NB4 (cell line): ENCODE data around the gene SLC30A7.

Experiments used
- DNase-seq: peaks from one replicate; pipeline ENCODE4 v3.0.0; 2010; ENCODE audit warnings: low read depth
- H3K4me3 ChIP-seq: one replicate; pipeline ENCODE4 v1.5.1; 2011; ENCODE audit warnings: mild to moderate bottlenecking, low read depth, low read length, moderate library complexity
- MYC ChIP-seq: IDR thresholded peaks from 2 replicates; pipeline ENCODE4 v1.6.1; 2011; ENCODE audit warnings: low read depth, low read length
- POLR2A ChIP-seq: IDR thresholded peaks from 2 replicates; pipeline ENCODE4 v1.6.1; 2011; ENCODE audit warnings: mild to moderate bottlenecking; ENCODE audit not compliant: insufficient read length; ENCODE audit errors: extremely low read depth
- TF ChIP-seq, protein P1 (sequence below): IDR thresholded peaks from one replicate; pipeline ENCODE4 v1.5.1; 2012; ENCODE audit warnings: low read depth, low read length
- TF ChIP-seq, protein P2 (sequence below): IDR thresholded peaks from 2 replicates; pipeline ENCODE4 v1.6.1; 2011; ENCODE audit warnings: low read depth, low read length

The SLC30A7 gene

DNA sequence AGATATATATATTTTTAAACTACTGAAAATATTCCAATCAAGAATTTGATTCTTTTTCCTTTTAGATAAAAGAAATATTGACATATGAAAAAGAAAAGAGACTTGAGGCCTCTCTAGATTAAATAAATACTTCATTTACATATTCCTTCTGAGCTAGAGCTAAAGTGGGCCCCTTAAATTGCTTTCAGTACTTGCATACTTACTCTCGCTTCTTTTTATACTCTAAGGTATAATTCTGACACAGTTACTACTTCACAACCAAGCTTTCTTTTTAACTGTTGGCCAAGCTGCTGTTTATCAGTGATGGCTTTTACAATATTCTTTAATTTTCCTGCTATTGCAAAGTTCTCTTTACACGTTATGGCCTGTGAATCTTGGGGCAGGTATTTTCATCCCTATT, 25.9 kb upstream of the SLC30A7 start:
- DNase-seq = no peak
- TF ChIP-seq POLR2A = no peak
- TF ChIP-seq, protein P1, sequence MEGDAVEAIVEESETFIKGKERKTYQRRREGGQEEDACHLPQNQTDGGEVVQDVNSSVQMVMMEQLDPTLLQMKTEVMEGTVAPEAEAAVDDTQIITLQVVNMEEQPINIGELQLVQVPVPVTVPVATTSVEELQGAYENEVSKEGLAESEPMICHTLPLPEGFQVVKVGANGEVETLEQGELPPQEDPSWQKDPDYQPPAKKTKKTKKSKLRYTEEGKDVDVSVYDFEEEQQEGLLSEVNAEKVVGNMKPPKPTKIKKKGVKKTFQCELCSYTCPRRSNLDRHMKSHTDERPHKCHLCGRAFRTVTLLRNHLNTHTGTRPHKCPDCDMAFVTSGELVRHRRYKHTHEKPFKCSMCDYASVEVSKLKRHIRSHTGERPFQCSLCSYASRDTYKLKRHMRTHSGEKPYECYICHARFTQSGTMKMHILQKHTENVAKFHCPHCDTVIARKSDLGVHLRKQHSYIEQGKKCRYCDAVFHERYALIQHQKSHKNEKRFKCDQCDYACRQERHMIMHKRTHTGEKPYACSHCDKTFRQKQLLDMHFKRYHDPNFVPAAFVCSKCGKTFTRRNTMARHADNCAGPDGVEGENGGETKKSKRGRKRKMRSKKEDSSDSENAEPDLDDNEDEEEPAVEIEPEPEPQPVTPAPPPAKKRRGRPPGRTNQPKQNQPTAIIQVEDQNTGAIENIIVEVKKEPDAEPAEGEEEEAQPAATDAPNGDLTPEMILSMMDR = no peak
- TF ChIP-seq, protein P2, sequence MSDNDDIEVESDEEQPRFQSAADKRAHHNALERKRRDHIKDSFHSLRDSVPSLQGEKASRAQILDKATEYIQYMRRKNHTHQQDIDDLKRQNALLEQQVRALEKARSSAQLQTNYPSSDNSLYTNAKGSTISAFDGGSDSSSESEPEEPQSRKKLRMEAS = no peak
- no peak for TF ChIP-seq MYC
- no peak overlapping the region for H3K4me3 ChIP-seq

DNA sequence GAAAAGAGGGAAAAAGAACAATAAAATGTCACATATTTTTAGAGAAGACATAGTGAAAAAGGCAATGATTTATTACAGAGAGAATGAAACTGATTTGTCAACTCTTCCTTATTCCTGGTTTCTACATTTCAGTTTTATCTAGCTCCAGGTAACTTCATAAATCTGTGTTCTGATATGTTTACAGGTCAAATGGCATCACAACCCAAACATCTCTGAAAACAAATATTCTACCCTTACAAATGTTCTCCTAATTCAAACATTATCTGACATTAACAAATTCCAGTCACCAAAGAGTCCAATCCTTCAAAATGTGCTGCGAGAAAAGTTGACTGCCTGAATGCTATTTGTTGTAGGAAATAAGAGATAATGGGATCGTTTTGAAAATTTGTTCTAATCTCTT, 21.5 kb upstream of the SLC30A7 start:
- DNase-seq = no peak
- H3K4me3 ChIP-seq = no peak overlapping the region
- TF ChIP-seq, protein P2 = no peak
- TF ChIP-seq MYC (no peak), POLR2A (no peak)
- TF ChIP-seq, protein P1 = no peak

DNA sequence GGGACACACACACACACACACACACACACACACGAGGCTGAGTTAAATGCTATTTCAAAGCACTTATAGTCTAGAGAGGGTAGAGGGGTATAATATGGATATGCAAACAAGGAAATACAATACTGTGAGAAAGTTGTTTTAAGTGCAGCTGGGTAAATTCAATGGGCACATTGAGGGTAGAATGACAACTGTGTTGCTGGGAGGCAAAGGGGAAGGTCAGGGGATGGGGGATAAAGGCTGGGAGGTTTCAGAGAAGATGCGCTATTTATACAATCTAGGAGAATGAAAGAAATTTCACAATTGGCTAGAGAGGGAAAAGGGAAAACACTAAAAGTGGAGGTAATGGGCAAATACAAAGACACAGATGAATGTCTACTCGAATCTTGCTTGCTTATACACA, 20.7 kb upstream of the SLC30A7 start:
- no peak for DNase-seq
- TF ChIP-seq, protein P2 = no peak
- TF ChIP-seq, protein P1 = no peak
- no peak for TF ChIP-seq MYC
- TF ChIP-seq POLR2A = no peak

DNA sequence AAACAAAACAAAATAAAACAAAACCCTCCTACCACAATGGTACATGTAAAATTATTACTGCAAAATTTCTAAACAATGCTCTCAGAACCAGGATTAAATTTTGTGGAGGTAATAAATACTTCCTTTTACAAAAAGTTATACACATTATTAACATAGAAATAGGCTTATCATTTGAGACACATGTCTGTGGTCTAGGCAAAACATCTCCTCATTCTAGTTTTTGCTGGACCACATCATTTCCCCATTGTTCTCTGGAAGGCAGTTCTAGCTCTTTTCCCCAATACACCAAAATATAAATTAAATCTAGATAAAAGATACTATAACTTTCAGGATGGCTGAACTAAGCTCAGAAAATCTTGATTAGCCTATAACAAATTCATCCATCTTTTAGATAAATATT, 19.6 kb upstream of the SLC30A7 start:
- no peak for TF ChIP-seq MYC
- no peak for TF ChIP-seq POLR2A
- TF ChIP-seq, protein P2 = no peak
- TF ChIP-seq, protein P1 = no peak
- DNase-seq = no peak
- no peak overlapping the region for H3K4me3 ChIP-seq

More for the DNA sequence above, 20.7 kb upstream of the SLC30A7 start:
- H3K4me3 ChIP-seq = no peak overlapping the region

DNA sequence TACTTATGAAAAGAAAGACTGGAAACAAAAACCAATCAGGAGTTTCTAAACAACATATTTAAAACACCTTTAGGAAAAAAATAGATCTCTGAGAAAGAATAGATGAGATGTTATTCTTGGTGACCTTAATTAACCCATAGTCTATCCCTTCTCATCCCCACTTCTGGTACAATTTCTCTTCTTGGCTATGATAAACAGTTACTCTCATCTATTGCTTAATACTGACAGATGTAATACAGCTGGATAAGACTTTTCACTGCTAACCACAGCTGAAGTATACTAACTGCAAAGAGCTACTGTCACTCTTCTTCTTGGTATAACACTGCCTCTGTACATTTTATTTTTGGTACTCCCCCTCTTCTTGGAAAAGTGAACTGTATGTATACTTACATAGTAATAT, 16.5 kb upstream of the SLC30A7 start:
- no peak for DNase-seq
- no peak overlapping the region for H3K4me3 ChIP-seq
- TF ChIP-seq MYC = no peak
- no peak for TF ChIP-seq POLR2A
- TF ChIP-seq, protein P2 = no peak
- TF ChIP-seq, protein P1 = no peak

DNA sequence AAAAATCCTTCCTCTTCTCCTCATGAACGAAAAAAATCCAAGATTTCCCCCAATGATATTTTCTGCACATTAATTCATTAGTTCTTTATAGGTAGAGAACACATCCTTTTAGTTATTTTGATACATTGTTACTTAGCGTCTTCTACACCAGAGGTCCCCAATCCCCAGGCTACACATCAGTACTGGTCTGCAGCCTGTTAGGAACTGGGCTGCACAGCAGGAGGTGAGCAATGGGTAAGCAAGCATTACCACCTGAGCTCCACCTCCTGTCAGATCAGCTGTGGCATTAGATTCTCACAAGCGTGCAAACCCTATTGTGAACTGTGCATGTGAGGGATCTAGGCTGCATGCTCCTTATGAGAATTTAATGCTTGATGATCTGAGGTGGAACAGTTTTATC, 14.2 kb upstream of the SLC30A7 start:
- no peak for DNase-seq
- H3K4me3 ChIP-seq = no peak overlapping the region
- TF ChIP-seq POLR2A (no peak), MYC (no peak)
- TF ChIP-seq, protein P1 = no peak
- TF ChIP-seq, protein P2 = no peak
